ENCODE measurements around the gene SCAP.

DNA sequence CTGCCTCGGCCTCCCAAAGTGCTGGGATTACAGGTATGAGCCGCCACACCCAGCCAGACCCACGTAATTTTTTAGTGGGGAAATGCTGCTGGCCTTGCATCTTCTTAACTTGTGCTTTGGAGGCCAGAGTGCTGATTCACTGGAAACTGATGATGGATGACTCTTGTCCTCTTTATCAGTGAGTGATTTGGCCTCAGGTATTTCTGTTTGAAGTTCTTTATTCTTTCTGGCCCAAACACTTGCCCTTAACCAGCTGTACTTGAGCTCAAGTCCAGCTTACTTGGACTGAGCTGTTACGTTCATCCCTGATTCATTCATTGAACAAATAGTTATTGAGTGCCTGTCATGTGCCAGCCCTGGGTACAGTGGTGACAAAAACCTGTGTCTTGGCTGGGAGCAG, 90.7 kb downstream of the SCAP start:
- TF ChIP-seq RELA (CRISPR knock-in tag; IDR thresholded peaks at IDR 0.05; ENCODE audit: borderline replicate concordance) (no peak), CTCF (IDR thresholded peaks at IDR 0.05) (no peak), TCF7 (CRISPR knock-in tag; IDR thresholded peaks at IDR 0.05; ENCODE audit: low read depth) (no peak), HMGXB4 (CRISPR knock-in tag; IDR thresholded peaks at IDR 0.05) (no peak), ZNF232 (CRISPR knock-in tag; IDR thresholded peaks at IDR 0.05) (no peak), NFYB (CRISPR knock-in tag; conservative IDR thresholded peaks at IDR 0.05; ENCODE audit: low read depth) (no peak), ZNF281 (CRISPR knock-in tag; IDR thresholded peaks at IDR 0.05) (no peak), CREB1 (CRISPR knock-in tag; IDR thresholded peaks at IDR 0.05) (no peak), NFATC4 (CRISPR knock-in tag; IDR thresholded peaks at IDR 0.05) (no peak), IRF1 (CRISPR knock-in tag; IDR thresholded peaks at IDR 0.05) (no peak), ZNF416 (CRISPR knock-in tag; IDR thresholded peaks at IDR 0.05) (no peak), E2F4 (CRISPR knock-in tag; IDR thresholded peaks at IDR 0.05; ENCODE audit: borderline replicate concordance, low read depth) (no peak), FOXJ3 (CRISPR knock-in tag; IDR thresholded peaks at IDR 0.05; ENCODE audit: borderline replicate concordance) (no peak)
